HL-60 (cell line): ENCODE data around the gene ZNF236.

Experiments used
- DNase-seq, 2 experiments: peaks; one replicate each; pipeline ENCODE4 v3.0.0-alpha.2; 2010 to 2020; ENCODE audit warnings: low read depth in 1 of 2, low spot score in 1 of 2
- H3K27ac ChIP-seq: fragments of 250-450 bp; sonication (Bioruptor Pico); replicated peaks from 2 replicates; pipeline ENCODE4 v1.5.1; 2020; ENCODE audit warnings: mild to moderate bottlenecking, moderate library complexity
- H3K27me3 ChIP-seq: fragments of 250-450 bp; sonication (Bioruptor Pico); 2 replicates; pipeline ENCODE4 v1.5.1; 2021; ENCODE audit warnings: mild to moderate bottlenecking, moderate library complexity; ENCODE audit not compliant: insufficient read depth, poor library complexity, severe bottlenecking
- H3K4me3 ChIP-seq: replicated peaks from 2 replicates; pipeline ENCODE4 v1.5.1; 2011; ENCODE audit warnings: mild to moderate bottlenecking, control low read depth, low read length; ENCODE audit not compliant: insufficient read depth
- GABPA ChIP-seq: IDR thresholded peaks from 2 replicates; pipeline ENCODE4 v1.6.1; 2012; ENCODE audit warnings: low read depth
- POLR2AphosphoS5 ChIP-seq: IDR thresholded peaks from 2 replicates; pipeline ENCODE4 v1.6.1; 2012; ENCODE audit warnings: low read depth
- SPI1 ChIP-seq: IDR thresholded peaks from 2 replicates; pipeline ENCODE4 v1.6.1; 2012; ENCODE audit warnings: low read depth, mild to moderate bottlenecking, borderline replicate concordance
- TF ChIP-seq, protein P1 (sequence below): IDR thresholded peaks from one replicate; pipeline ENCODE4 v1.5.1; 2011; ENCODE audit warnings: low read length, control low read depth, inconsistent platforms; ENCODE audit not compliant: insufficient read depth
- TF ChIP-seq, protein P2 (sequence below): IDR thresholded peaks from 2 replicates; pipeline ENCODE4 v1.6.1; 2012; ENCODE audit warnings: low read depth; ENCODE audit not compliant: insufficient replicate concordance

The ZNF236 gene

DNA sequence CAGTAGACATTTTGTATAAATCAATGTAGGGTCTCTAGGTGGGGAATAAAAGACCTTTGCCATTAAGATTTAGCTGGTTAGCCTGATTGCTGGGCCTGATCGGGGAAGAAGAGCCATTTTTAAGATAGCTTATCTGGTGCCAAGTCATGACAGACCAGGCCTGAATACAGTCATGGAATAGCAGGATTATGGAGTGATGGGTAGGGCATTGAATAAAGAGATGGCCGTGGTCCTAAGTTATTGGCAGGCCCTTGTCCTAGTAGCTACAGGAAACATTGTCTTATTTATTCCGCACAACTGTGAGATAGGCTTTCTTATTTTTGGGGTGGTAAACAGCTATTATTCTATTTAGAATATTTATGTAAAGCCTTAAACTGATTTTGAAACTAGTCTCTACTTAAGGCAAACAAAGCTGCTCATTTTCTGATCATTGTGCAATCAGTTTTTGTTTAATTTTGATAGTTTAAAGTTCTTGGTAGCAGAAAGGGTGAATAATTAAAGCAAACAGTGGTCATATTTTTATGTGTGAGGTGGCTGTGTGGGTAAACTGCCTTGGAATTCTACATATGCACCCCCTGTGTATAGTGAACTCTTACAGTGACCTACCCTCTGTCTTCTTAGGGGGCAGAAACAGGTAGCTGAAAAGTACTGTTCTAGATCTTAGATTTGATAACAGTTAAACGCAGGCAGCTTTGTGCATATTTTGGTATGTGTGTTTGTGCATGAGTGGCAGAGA lies 22.6 kb downstream of the ZNF236 start:
- no peak overlapping the region for H3K4me3 ChIP-seq
- no peak for DNase-seq
- H3K27ac ChIP-seq: no peak overlapping the region
- no peaks in the 10 kb centered on the region for H3K27me3 ChIP-seq
- TF ChIP-seq POLR2AphosphoS5 (no peak), SPI1 (no peak), GABPA (no peak)
- TF ChIP-seq, protein P1, sequence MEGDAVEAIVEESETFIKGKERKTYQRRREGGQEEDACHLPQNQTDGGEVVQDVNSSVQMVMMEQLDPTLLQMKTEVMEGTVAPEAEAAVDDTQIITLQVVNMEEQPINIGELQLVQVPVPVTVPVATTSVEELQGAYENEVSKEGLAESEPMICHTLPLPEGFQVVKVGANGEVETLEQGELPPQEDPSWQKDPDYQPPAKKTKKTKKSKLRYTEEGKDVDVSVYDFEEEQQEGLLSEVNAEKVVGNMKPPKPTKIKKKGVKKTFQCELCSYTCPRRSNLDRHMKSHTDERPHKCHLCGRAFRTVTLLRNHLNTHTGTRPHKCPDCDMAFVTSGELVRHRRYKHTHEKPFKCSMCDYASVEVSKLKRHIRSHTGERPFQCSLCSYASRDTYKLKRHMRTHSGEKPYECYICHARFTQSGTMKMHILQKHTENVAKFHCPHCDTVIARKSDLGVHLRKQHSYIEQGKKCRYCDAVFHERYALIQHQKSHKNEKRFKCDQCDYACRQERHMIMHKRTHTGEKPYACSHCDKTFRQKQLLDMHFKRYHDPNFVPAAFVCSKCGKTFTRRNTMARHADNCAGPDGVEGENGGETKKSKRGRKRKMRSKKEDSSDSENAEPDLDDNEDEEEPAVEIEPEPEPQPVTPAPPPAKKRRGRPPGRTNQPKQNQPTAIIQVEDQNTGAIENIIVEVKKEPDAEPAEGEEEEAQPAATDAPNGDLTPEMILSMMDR: no peak
- TF ChIP-seq, protein P2, sequence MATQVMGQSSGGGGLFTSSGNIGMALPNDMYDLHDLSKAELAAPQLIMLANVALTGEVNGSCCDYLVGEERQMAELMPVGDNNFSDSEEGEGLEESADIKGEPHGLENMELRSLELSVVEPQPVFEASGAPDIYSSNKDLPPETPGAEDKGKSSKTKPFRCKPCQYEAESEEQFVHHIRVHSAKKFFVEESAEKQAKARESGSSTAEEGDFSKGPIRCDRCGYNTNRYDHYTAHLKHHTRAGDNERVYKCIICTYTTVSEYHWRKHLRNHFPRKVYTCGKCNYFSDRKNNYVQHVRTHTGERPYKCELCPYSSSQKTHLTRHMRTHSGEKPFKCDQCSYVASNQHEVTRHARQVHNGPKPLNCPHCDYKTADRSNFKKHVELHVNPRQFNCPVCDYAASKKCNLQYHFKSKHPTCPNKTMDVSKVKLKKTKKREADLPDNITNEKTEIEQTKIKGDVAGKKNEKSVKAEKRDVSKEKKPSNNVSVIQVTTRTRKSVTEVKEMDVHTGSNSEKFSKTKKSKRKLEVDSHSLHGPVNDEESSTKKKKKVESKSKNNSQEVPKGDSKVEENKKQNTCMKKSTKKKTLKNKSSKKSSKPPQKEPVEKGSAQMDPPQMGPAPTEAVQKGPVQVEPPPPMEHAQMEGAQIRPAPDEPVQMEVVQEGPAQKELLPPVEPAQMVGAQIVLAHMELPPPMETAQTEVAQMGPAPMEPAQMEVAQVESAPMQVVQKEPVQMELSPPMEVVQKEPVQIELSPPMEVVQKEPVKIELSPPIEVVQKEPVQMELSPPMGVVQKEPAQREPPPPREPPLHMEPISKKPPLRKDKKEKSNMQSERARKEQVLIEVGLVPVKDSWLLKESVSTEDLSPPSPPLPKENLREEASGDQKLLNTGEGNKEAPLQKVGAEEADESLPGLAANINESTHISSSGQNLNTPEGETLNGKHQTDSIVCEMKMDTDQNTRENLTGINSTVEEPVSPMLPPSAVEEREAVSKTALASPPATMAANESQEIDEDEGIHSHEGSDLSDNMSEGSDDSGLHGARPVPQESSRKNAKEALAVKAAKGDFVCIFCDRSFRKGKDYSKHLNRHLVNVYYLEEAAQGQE: no peak

DNA sequence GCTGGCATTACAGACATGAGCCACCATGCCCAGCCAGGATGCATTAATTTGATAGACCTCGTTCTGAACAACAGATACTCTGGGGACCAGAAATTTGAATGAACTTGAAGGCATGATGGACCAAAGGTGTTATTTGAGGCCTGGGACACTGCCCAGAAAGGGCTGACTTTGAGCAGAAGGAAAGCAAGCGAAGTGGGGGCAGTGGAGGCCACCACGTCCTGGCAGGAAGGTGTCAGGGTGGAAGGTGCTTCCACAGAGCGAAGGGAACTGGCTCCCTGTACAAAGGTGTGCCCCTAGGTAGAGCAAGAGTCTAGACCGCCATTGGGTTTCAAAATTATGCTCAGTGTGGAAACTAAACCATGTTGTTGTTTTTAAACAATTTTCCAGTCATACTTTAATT lies 23.9 kb downstream of the ZNF236 start:
- no peak for DNase-seq
- Histone ChIP-seq H3K27me3 (no peaks in the 10 kb centered on the region), H3K4me3 (no peak overlapping the region), H3K27ac (no peak overlapping the region)
- TF ChIP-seq POLR2AphosphoS5: no peak
- no peak for TF ChIP-seq SPI1
- TF ChIP-seq, protein P2: no peak
- TF ChIP-seq GABPA: no peak
- TF ChIP-seq, protein P1: no peak

DNA sequence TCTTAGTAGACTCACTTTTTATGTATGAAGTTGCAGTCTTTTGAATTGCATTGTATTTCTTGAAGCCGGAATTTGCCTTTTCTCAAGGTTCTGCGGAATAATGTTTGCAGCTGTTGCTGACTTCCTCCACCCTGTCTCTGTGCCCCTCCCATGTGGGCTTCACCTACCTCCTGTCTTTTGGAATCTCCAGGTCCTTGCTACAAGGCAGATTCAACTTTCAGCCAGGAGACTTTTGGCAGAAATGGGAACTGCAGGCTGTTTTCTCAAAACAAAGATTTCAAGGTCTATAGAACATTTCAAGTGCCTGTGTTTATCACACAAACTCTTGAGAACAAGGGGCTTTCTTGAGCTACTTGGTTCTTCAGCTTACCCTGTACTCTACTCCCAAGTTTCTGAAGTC lies 25.6 kb downstream of the ZNF236 start:
- DNase-seq: no peak
- Histone ChIP-seq H3K27me3 (no peaks in the 10 kb centered on the region), H3K27ac (no peak overlapping the region), H3K4me3 (no peak overlapping the region)
- TF ChIP-seq POLR2AphosphoS5: no peak
- peak; percentile 68 for TF ChIP-seq SPI1
- TF ChIP-seq, protein P1: peak; percentile 17

DNA sequence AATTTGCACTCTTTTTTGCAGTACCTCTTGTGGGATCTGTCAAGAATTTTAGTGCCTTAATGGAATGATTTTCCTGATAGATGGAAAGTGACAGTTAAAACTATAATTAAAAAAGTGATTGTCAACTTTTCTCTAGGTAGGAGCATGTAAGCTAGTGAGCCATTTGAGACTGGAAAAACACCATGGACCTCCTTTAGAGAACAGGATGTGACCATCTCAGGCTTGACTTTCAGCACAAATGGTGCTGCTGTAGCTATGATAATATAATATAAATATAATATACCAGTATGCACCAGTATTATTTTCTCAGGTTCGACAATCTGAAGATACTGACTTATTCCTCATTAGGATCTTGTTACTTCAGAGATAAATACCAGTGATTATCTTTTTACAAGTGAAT lies 27.8 kb downstream of the ZNF236 start:
- H3K4me3 ChIP-seq: no peak overlapping the region
- H3K27ac ChIP-seq: no peak overlapping the region
- H3K27me3 ChIP-seq: no peaks in the 10 kb centered on the region
- TF ChIP-seq GABPA (no peak), SPI1 (no peak)
- TF ChIP-seq, protein P1: no peak
- TF ChIP-seq, protein P2: no peak
- DNase-seq: no peak
